Subcutaneous abdominal adipose tissue (tissue), 5 donors: Measurements from ENCODE around the gene TSPAN3.

Source experiments
- H3K27ac ChIP-seq: one replicate; pipeline ENCODE4 v1.7.0; 2013; ENCODE audit warnings: low read depth, mild to moderate bottlenecking, inconsistent platforms, low read length, moderate library complexity
- H3K27me3 ChIP-seq, 5 donors: one replicate each; pipeline ENCODE4 v1.7.0; 2013; ENCODE audit warnings: low read length in 5 of 5, inconsistent platforms in 1 of 5; ENCODE audit not compliant: control insufficient read depth in 5 of 5, insufficient read depth in 4 of 5
- H3K36me3 ChIP-seq, 5 donors: one replicate each; pipeline ENCODE4 v1.7.0; 2013; ENCODE audit warnings: low read length in 5 of 5; ENCODE audit not compliant: control insufficient read depth in 5 of 5, insufficient read depth in 5 of 5
- H3K4me1 ChIP-seq, 5 donors: one replicate each; pipeline ENCODE4 v1.7.0; 2013; ENCODE audit warnings: low read length in 5 of 5, mild to moderate bottlenecking in 3 of 5, moderate library complexity in 1 of 5; ENCODE audit not compliant: control insufficient read depth in 5 of 5, insufficient read depth in 5 of 5
- H3K4me3 ChIP-seq, 5 donors: one replicate each; pipeline ENCODE4 v1.7.0; 2013; ENCODE audit warnings: low read length in 5 of 5, low read depth in 1 of 5
- H3K9ac ChIP-seq, 5 donors: one replicate each; pipeline ENCODE4 v1.7.0; 2013; ENCODE audit warnings: low read length in 5 of 5, mild to moderate bottlenecking in 4 of 5, moderate library complexity in 3 of 5
- H3K9me3 ChIP-seq, 5 donors: one replicate each; pipeline ENCODE4 v1.7.0; 2013; ENCODE audit warnings: low read length in 5 of 5; ENCODE audit not compliant: control insufficient read depth in 5 of 5
- donor health status: healthy.
- donor health status: healthy.
- donor health status: healthy.
- donor health status: healthy.
- donor health status: healthy.

Gene TSPAN3

DNA sequence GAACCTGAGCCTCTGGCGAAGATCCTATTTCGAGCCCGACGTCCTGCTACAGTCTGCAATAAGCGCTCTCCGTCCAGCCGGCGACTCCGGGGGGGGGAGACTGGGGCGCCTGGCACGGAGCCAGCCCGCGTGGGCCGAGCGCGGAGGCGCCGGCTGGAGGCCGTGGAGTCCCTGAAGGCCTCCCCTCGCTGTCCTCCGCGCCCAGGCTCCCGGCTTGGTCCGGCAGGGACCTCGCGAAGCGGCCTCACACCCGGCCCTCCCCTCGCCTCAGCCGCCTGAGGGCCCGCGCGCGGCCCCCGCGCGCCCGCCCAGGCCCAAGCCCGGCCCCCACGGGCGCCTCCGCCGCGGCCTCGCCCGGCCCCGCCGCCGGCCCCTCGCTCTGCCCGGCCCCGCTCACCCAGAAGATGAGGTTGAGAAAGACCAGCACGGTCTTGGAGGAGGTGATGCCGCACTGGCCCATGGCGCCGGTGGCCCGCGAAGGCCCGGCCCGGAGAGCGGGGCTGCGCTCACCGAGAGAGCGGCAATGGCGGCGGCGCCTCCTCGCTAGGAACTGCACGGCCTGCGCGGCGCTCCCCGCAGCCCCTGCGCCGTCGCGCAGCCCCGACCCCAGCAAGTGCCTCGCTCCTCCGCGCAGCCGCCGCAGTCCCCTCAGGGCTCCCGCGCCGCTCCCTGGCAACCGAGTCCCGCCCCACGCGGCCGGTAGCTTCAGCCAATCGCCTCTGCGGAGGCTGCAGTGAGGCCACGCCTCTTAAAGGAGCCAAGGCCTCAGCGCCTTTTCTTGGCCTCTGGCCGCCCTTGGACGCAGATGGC, at the start of gene TSPAN3:
TSS of gene TSPAN3 (minus strand) at position 615 of the 810 bp plus-strand sequence. CDS start at position 460, 155 bp downstream.
- Histone ChIP-seq H3K9me3 (no peaks in the 10 kb centered on the region), H3K36me3 (no peaks in the 10 kb centered on the region), H3K27me3 (no peaks in the 10 kb centered on the region), H3K27ac (peak within 1 kb of the TSS; percentile 99), H3K9ac (peak within 1 kb of the TSS; percentile 81 to 94 (median 89)), H3K4me1 (peaks cover 5 to 50% (median 44%) of the 10 kb centered on the region in 5 donors), H3K4me3 (peak within 1 kb of the TSS; percentile 73 to 84 (median 82))

DNA sequence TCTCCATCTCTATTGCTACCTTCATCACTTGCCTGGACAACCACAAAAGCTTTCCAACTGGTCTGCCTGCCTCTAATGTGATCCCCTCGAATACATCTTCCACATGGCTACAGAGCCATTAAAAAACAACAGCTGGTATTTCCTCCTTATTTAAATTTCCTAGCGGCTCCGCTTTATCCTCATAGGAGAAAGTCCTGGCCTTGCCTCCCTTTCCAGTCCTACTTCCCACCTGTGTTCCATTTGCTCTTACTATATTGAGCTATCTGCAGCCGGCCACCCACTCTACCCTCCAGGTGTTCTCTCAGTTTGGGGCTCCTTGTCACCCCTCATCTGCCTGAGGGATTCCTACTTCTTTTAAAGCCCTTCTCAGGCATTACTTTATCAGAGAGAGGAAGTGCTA, 49.7 kb upstream of the TSPAN3 start:
- Histone ChIP-seq H3K27me3 (no peaks in the 10 kb centered on the region), H3K9me3 (no peaks in the 10 kb centered on the region), H3K36me3 (peaks cover 0 to 6% (median 0%) of the 10 kb centered on the region in 5 donors), H3K9ac (no peak overlapping the region), H3K4me3 (no peak overlapping the region), H3K4me1 (peaks cover 4 to 19% (median 15%) of the 10 kb centered on the region in 5 donors), H3K27ac (no peak overlapping the region)

DNA sequence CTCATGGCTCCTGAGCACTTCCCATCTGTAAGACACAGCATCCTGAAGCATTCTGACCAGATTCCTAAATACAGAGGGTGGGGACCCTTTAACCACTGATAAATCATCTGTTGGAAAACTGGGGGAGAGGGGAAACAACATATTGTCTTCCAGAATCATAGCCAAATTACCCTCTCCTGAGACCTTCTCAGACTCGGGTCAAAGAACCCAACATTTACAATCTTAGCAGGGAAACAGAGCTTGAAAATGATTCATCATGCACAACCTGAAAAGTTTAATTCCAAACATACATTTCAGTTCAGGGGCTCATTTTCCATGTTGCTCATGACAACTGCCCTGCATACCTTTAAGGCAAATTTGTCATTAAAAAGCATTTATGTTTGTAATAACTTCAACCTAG, 48.5 kb upstream of the TSPAN3 start:
- H3K27me3 ChIP-seq, result no peaks in the 10 kb centered on the region
- peaks cover 4 to 19% (median 15%) of the 10 kb centered on the region in 5 donors for H3K4me1 ChIP-seq
- H3K9ac ChIP-seq, result peak overlapping the region in 1 of 5 donors; percentile 10
- no peaks in the 10 kb centered on the region for H3K9me3 ChIP-seq
- no peak overlapping the region for H3K4me3 ChIP-seq
- H3K36me3 ChIP-seq, result peaks cover 6 to 8% (median 6%) of the 10 kb centered on the region in 5 donors
- H3K27ac ChIP-seq, result no peak overlapping the region

GRCh38 chr15:77118882-77119321, 48.0 kb upstream of the TSPAN3 start:
- H3K36me3 ChIP-seq, result peaks cover 7 to 13% (median 12%) of the 10 kb centered on the region in 5 donors
- H3K27ac ChIP-seq, result no peak overlapping the region
- H3K4me3 ChIP-seq, result no peak overlapping the region
- no peaks in the 10 kb centered on the region for H3K9me3 ChIP-seq
- peak overlapping the region in 1 of 5 donors; percentile 10 for H3K9ac ChIP-seq
- no peaks in the 10 kb centered on the region for H3K27me3 ChIP-seq
- peaks cover 4 to 16% (median 15%) of the 10 kb centered on the region in 5 donors for H3K4me1 ChIP-seq

DNA sequence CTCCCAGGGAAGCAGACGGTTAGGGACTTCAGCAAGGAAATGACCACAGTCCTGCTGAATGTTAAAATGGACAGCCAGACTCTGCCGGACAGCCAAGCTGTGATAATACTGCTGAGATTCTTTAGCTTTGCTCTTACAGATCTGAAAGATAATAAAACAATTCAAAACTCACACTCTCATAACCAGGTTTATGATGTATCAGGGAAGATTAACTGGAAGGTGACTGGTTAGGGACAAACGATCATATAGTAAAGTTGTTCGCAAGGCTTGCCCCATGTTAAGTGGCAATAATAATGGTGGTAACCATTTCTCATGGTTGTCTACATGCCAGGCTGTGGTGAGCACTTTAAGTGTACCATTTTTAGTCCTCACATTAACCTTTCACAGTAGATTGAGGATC, 44.3 kb upstream of the TSPAN3 start:
- H3K9ac ChIP-seq, result no peak overlapping the region
- no peaks in the 10 kb centered on the region for H3K9me3 ChIP-seq
- peaks cover 8 to 25% (median 23%) of the 10 kb centered on the region in 5 donors for H3K4me1 ChIP-seq
- no peaks in the 10 kb centered on the region for H3K27me3 ChIP-seq
- no peak overlapping the region for H3K27ac ChIP-seq
- H3K4me3 ChIP-seq, result no peak overlapping the region
- H3K36me3 ChIP-seq, result peaks cover 6 to 33% (median 27%) of the 10 kb centered on the region in 5 donors

GRCh38 chr15:77112838-77113504, 42.1 kb upstream of the TSPAN3 start:
- Histone ChIP-seq H3K36me3 (peaks cover 6 to 33% (median 27%) of the 10 kb centered on the region in 5 donors), H3K27me3 (no peaks in the 10 kb centered on the region), H3K9me3 (no peaks in the 10 kb centered on the region), H3K4me1 (peaks cover 4 to 14% (median 12%) of the 10 kb centered on the region in 5 donors), H3K4me3 (no peak overlapping the region), H3K27ac (peak overlapping the region; percentile 12), H3K9ac (no peak overlapping the region)

DNA sequence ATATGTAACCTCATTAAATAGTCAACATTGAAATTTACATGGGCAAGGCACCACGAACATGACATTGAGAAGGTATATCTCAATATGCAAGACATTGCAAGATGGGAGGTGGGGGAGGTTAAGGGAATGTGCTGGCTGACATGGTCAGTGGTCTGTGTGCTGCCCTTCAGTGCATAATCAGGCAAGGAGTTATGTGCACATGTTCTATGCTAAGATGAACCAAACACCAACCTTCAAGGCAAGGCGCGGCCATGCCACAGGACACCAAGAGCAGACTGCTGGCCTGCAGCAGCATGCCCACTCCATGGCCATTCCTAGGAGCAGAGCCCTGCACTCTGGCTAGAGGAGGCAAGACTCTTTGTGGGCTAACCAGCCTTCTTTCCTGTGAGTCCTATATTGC, 40.9 kb upstream of the TSPAN3 start:
- no peak overlapping the region for H3K9ac ChIP-seq
- no peak overlapping the region for H3K27ac ChIP-seq
- H3K4me1 ChIP-seq, result peaks cover 10 to 26% (median 24%) of the 10 kb centered on the region in 5 donors
- H3K36me3 ChIP-seq, result peaks cover 6 to 33% (median 27%) of the 10 kb centered on the region in 5 donors
- no peaks in the 10 kb centered on the region for H3K9me3 ChIP-seq
- H3K4me3 ChIP-seq, result no peak overlapping the region
- H3K27me3 ChIP-seq, result no peaks in the 10 kb centered on the region

GRCh38 chr15:77107531-77108355, 36.8 kb upstream of the TSPAN3 start:
- Histone ChIP-seq H3K9me3 (no peaks in the 10 kb centered on the region), H3K27ac (peak overlapping the region; percentile 80), H3K4me1 (peaks cover 9 to 36% (median 31%) of the 10 kb centered on the region in 5 donors), H3K9ac (peak overlapping the region in 1 of 5 donors; percentile 38), H3K27me3 (no peaks in the 10 kb centered on the region), H3K36me3 (peaks cover 0 to 14% (median 4%) of the 10 kb centered on the region in 5 donors), H3K4me3 (no peak overlapping the region)

DNA sequence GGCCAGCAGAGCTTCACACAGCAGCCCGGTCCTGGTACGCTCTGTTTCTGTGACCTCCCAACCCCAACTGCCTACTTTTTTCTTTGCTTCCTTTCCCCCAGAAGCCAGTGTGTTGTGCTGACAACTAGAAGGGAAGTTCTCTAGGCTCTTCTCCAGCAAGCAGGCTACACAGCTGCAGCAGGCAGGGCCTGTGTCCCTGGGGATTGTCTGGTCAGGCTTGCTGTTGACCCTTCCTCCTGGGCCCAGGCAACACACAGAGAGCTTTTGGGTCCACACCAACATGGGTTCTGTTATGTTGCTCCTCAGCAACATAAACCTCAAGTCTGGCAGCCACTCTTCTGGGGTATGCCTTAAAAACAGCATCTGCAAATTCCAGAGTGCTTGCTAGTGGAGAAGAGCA, 36.2 kb upstream of the TSPAN3 start:
- H3K9ac ChIP-seq, result peak overlapping the region in 2 of 5 donors; percentile 36 to 57
- H3K9me3 ChIP-seq, result no peaks in the 10 kb centered on the region
- H3K27ac ChIP-seq, result peak overlapping the region; percentile 80
- peaks cover 9 to 34% (median 31%) of the 10 kb centered on the region in 5 donors for H3K4me1 ChIP-seq
- H3K4me3 ChIP-seq, result no peak overlapping the region
- H3K36me3 ChIP-seq, result peaks cover 0 to 10% (median 4%) of the 10 kb centered on the region in 5 donors
- no peaks in the 10 kb centered on the region for H3K27me3 ChIP-seq
